GM23338 (cell line): ENCODE results near the gene MALRD1.

Experiments
- EZH2phosphoT487 ChIP-seq: fragments of 200-600 bp; sonication (generic); IDR thresholded peaks from one replicate; pipeline ENCODE4 v1.8.1; 2018; ENCODE audit warnings: antibody characterized with exemption; ENCODE audit not compliant: unreplicated experiment
- TF ChIP-seq, protein P1 (sequence below), 2 experiments: fragments of 200-600 bp in 1 of 2; sonication (generic) in 1 of 2; conservative IDR thresholded peaks; 2 replicates each; pipeline versions ENCODE4 v1.5.1 to v1.6.1; 2016 to 2017; ENCODE audit warnings: antibody characterized with exemption in 2 of 2, low read depth in 2 of 2, mild to moderate bottlenecking in 2 of 2, moderate library complexity in 1 of 2

DNA sequence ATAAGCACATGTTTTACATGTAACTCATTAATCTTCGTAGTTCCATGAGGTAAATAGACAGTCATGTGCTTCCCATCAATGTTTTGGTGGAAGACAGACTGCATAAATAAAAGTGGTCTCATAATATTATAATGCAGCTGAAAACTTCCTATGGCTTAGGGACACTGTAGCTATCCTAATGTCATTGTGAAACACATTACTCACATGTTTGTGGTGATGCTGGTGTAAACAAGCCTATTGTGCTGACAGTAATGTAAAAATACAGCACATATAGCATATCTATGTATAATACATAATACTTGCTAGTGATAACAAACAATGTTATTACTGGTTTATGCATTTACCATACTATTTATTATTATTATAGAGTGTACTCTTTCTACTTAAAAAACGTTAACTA lies 730.4 kb downstream of the MALRD1 start:
- no peak for TF ChIP-seq EZH2phosphoT487
- TF ChIP-seq, protein P1, sequence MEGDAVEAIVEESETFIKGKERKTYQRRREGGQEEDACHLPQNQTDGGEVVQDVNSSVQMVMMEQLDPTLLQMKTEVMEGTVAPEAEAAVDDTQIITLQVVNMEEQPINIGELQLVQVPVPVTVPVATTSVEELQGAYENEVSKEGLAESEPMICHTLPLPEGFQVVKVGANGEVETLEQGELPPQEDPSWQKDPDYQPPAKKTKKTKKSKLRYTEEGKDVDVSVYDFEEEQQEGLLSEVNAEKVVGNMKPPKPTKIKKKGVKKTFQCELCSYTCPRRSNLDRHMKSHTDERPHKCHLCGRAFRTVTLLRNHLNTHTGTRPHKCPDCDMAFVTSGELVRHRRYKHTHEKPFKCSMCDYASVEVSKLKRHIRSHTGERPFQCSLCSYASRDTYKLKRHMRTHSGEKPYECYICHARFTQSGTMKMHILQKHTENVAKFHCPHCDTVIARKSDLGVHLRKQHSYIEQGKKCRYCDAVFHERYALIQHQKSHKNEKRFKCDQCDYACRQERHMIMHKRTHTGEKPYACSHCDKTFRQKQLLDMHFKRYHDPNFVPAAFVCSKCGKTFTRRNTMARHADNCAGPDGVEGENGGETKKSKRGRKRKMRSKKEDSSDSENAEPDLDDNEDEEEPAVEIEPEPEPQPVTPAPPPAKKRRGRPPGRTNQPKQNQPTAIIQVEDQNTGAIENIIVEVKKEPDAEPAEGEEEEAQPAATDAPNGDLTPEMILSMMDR (conservative IDR thresholded peaks at IDR 0.05; ENCODE audit: low read depth in 2 of 2) = no peak
